WTC11 (cell line): ENCODE data around the gene PRAF2. TPM values are rescaled to one million over a fixed set of nuclear protein-coding genes. Genes with fewer than 3 reads are reported as not detected.

Experiments
- ATAC-seq: fragments of 200-7000 bp; cut with Tn5 transposase; 2 replicates; pipeline ENCODE4 v1.10.0; 2021; ENCODE audit warnings: mild to moderate bottlenecking, moderate library complexity
- CTCF ChIA-PET: fragments of 300-600 bp; sonication (Branson Sonifier 250); formaldehyde crosslinking; loops from one replicate; lab custom pipeline; 2021; ENCODE audit warnings: antibody characterized with exemption; lab: Charles Lee
- POLR2A ChIA-PET: fragments of 350-600 bp; sonication (Branson Sonifier 250); formaldehyde crosslinking; loops from one replicate; lab custom pipeline; 2021; ENCODE audit warnings: antibody characterized with exemption; lab: Charles Lee
- DNase-seq: peaks from one replicate; pipeline ENCODE4 v3.0.0; 2021; ENCODE audit warnings: low spot score
- H3K27ac Mint-ChIP-seq: 2 replicates; pipeline ENCODE4 v1.8.0; 2021; ENCODE audit warnings: mixed read lengths
- H3K27me3 Mint-ChIP-seq: 2 replicates; pipeline ENCODE4 v1.8.0; 2021; ENCODE audit warnings: low read depth, mild to moderate bottlenecking, moderate library complexity, mixed read lengths
- H3K36me3 Mint-ChIP-seq: 2 replicates; pipeline ENCODE4 v1.8.0; 2021; ENCODE audit warnings: mixed read lengths
- H3K4me1 Mint-ChIP-seq: 2 replicates; pipeline ENCODE4 v1.8.0; 2022; ENCODE audit warnings: mixed read lengths
- H3K4me3 Mint-ChIP-seq: 2 replicates; pipeline ENCODE4 v1.8.0; 2021; ENCODE audit warnings: mild to moderate bottlenecking, moderate library complexity, mixed read lengths
- H3K9me3 Mint-ChIP-seq: 2 replicates; pipeline ENCODE4 v1.8.0; 2021; ENCODE audit warnings: mixed read lengths
- AFF4 ChIP-seq: sonication (generic); formaldehyde crosslinking; IDR thresholded peaks from 2 replicates; pipeline ENCODE4 v1.8.1; 2023; ENCODE audit warnings: mild to moderate bottlenecking, missing genetic modification reagents, borderline replicate concordance
- ATF1 ChIP-seq: sonication (generic); formaldehyde crosslinking; IDR thresholded peaks from 2 replicates; pipeline ENCODE4 v1.8.1; 2023; ENCODE audit warnings: mild to moderate bottlenecking, moderate library complexity, missing genetic modification reagents
- CREM ChIP-seq: sonication (generic); formaldehyde crosslinking; IDR thresholded peaks from 2 replicates; pipeline ENCODE4 v1.8.1; 2022; ENCODE audit warnings: mild to moderate bottlenecking, missing genetic modification reagents, moderate library complexity
- ELF4 ChIP-seq: sonication (generic); formaldehyde crosslinking; IDR thresholded peaks from 2 replicates; pipeline ENCODE4 v1.8.1; 2022; ENCODE audit warnings: low read depth, mild to moderate bottlenecking, moderate library complexity, missing genetic modification reagents
- ESRRA ChIP-seq: sonication (generic); formaldehyde crosslinking; IDR thresholded peaks from 2 replicates; pipeline ENCODE4 v1.8.1; 2022; ENCODE audit warnings: mild to moderate bottlenecking, missing genetic modification reagents, borderline replicate concordance
- ETV6 ChIP-seq: sonication (generic); formaldehyde crosslinking; IDR thresholded peaks from 2 replicates; pipeline ENCODE4 v1.8.1; 2022; ENCODE audit warnings: mild to moderate bottlenecking, missing genetic modification reagents
- FOXJ3 ChIP-seq: sonication (generic); formaldehyde crosslinking; IDR thresholded peaks from 2 replicates; pipeline ENCODE4 v1.9.0; 2021; ENCODE audit warnings: missing genetic modification reagents, mild to moderate bottlenecking, borderline replicate concordance
- FOXP1 ChIP-seq: sonication (generic); formaldehyde crosslinking; IDR thresholded peaks from 2 replicates; pipeline ENCODE4 v1.8.0; 2022; ENCODE audit warnings: missing genetic modification reagents, mild to moderate bottlenecking, moderate library complexity, borderline replicate concordance
- GTF2I ChIP-seq: fragments of 250-450 bp; sonication (Bioruptor Pico); conservative IDR thresholded peaks from 2 replicates; pipeline ENCODE4 v1.4.0; 2021; ENCODE audit warnings: mild to moderate bottlenecking
- HMGXB4 ChIP-seq: sonication (generic); formaldehyde crosslinking; IDR thresholded peaks from 2 replicates; pipeline ENCODE4 v1.8.1; 2023; ENCODE audit warnings: mild to moderate bottlenecking, moderate library complexity, missing genetic modification reagents
- JUN ChIP-seq: sonication (generic); formaldehyde crosslinking; IDR thresholded peaks from 2 replicates; pipeline ENCODE4 v1.8.0; 2023; ENCODE audit warnings: mild to moderate bottlenecking, missing genetic modification reagents
- KAT7 ChIP-seq: sonication (generic); formaldehyde crosslinking; IDR thresholded peaks from 2 replicates; pipeline ENCODE4 v1.8.1; 2023; ENCODE audit warnings: missing genetic modification reagents, mild to moderate bottlenecking, borderline replicate concordance
- MYBL2 ChIP-seq: sonication (generic); formaldehyde crosslinking; IDR thresholded peaks from 2 replicates; pipeline ENCODE4 v1.8.1; 2023; ENCODE audit warnings: mild to moderate bottlenecking, moderate library complexity, missing genetic modification reagents
- NFYB ChIP-seq: sonication (generic); formaldehyde crosslinking; conservative IDR thresholded peaks from 2 replicates; pipeline ENCODE4 v1.8.0; 2022; ENCODE audit warnings: low read depth, missing genetic modification reagents
- NR2C2 ChIP-seq: sonication (generic); formaldehyde crosslinking; IDR thresholded peaks from 2 replicates; pipeline ENCODE4 v1.8.0; 2022; ENCODE audit warnings: mild to moderate bottlenecking, missing genetic modification reagents
- TEAD4 ChIP-seq: sonication (generic); formaldehyde crosslinking; IDR thresholded peaks from 2 replicates; pipeline ENCODE4 v1.8.0; 2022; ENCODE audit warnings: mild to moderate bottlenecking, missing genetic modification reagents
- ZBTB21 ChIP-seq: sonication (generic); formaldehyde crosslinking; IDR thresholded peaks from 2 replicates; pipeline ENCODE4 v1.8.1; 2023; ENCODE audit warnings: mild to moderate bottlenecking, missing genetic modification reagents, borderline replicate concordance
- ZBTB43 ChIP-seq: sonication (generic); formaldehyde crosslinking; IDR thresholded peaks from 2 replicates; pipeline ENCODE4 v1.8.1; 2023; ENCODE audit warnings: mild to moderate bottlenecking, missing genetic modification reagents
- ZNF121 ChIP-seq: sonication (generic); formaldehyde crosslinking; IDR thresholded peaks from 2 replicates; pipeline ENCODE4 v1.8.0; 2023; ENCODE audit warnings: missing genetic modification reagents
- ZNF219 ChIP-seq: sonication (generic); formaldehyde crosslinking; IDR thresholded peaks from 2 replicates; pipeline ENCODE4 v1.8.0; 2023; ENCODE audit warnings: missing genetic modification reagents, mild to moderate bottlenecking, borderline replicate concordance
- ZNF416 ChIP-seq: fragments of 250-450 bp; sonication (Bioruptor Pico); IDR thresholded peaks from 2 replicates; pipeline ENCODE4 v1.9.0; 2021; ENCODE audit warnings: mild to moderate bottlenecking, inconsistent platforms
- total RNA-seq: library from RNA; stranded (reverse); gene quantifications from 3 replicates; pipeline ENCODE4 v1.2.3, GENCODE V29; 2021
- TF ChIP-seq, protein P1 (sequence below): sonication (generic); formaldehyde crosslinking; IDR thresholded peaks from 2 replicates; pipeline ENCODE4 v1.8.1; 2022; ENCODE audit warnings: missing genetic modification reagents, borderline replicate concordance

Gene PRAF2
- total RNA-seq, 1 experiment from 2014 or later, result 14.8 TPM

- TF ChIP-seq, protein P1, sequence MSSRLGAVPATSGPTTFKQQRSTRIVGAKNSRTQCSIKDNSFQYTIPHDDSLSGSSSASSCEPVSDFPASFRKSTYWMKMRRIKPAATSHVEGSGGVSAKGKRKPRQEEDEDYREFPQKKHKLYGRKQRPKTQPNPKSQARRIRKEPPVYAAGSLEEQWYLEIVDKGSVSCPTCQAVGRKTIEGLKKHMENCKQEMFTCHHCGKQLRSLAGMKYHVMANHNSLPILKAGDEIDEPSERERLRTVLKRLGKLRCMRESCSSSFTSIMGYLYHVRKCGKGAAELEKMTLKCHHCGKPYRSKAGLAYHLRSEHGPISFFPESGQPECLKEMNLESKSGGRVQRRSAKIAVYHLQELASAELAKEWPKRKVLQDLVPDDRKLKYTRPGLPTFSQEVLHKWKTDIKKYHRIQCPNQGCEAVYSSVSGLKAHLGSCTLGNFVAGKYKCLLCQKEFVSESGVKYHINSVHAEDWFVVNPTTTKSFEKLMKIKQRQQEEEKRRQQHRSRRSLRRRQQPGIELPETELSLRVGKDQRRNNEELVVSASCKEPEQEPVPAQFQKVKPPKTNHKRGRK (CRISPR knock-in tag), result no peak
- no peak for TF ChIP-seq ETV6 (CRISPR knock-in tag)
- no peak for TF ChIP-seq CREM
- no peak for TF ChIP-seq FOXJ3 (CRISPR knock-in tag)
- TF ChIP-seq, all 79 proteins: peak for 0
Observed at GRCh38 chrX:49070988-49071387, 2.8 kb downstream of the PRAF2 start (continued).

- H3K4me3 Mint-ChIP-seq, result no peak overlapping the region
- TF ChIP-seq ELF4 (CRISPR knock-in tag) (no peak), KAT7 (CRISPR knock-in tag) (no peak), ZNF121 (CRISPR knock-in tag) (no peak), ZBTB21 (CRISPR knock-in tag) (no peak), MYBL2 (no peak), NFYB (CRISPR knock-in tag) (no peak), ZNF416 (CRISPR knock-in tag) (no peak), NR2C2 (CRISPR knock-in tag) (no peak), AFF4 (CRISPR knock-in tag) (no peak), HMGXB4 (CRISPR knock-in tag) (no peak), ZBTB43 (CRISPR knock-in tag) (no peak), ATF1 (no peak), ESRRA (CRISPR knock-in tag) (no peak), TEAD4 (CRISPR knock-in tag) (no peak), JUN (no peak), ZNF219 (no peak), FOXP1 (CRISPR knock-in tag) (no peak), GTF2I (CRISPR knock-in tag) (no peak)
- ATAC-seq, result no peak
- POLR2A ChIA-PET, result no interaction called here
- no peaks in the 10 kb centered on the region for H3K9me3 Mint-ChIP-seq
- H3K27ac Mint-ChIP-seq, result no peak overlapping the region
- CTCF ChIA-PET, result no interaction called here
- no peaks in the 10 kb centered on the region for H3K36me3 Mint-ChIP-seq
- H3K27me3 Mint-ChIP-seq, result no peaks in the 10 kb centered on the region
- DNase-seq, result no peak
- H3K4me1 Mint-ChIP-seq, result peaks cover 11% of the 10 kb centered on the region
Observed at GRCh38 chrX:49069038-49069437, 4.8 kb downstream of the PRAF2 start.
